Heart left ventricle (tissue), 16 donors: ENCODE measurements around the gene MPRIP. TPM values are rescaled to one million over a fixed set of nuclear protein-coding genes. Genes with fewer than 3 reads are reported as not detected.

Source experiments
- ATAC-seq, 4 donors: fragments of 200-7000 bp; cut with Tn5 transposase; one replicate each; pipeline ENCODE4 v1.9.1; 2020 to 2022; ENCODE audit warnings: moderate library complexity in 4 of 4, mild to moderate bottlenecking in 3 of 4, moderate number of reproducible peaks in 1 of 4
- DNase-seq, 5 donors: peaks; one replicate each; pipeline ENCODE4 v3.0.0-alpha.2; 2020
- H3K27ac ChIP-seq, 12 donors: fragments of 200-600 bp; sonication (generic) in 4 of 12; one replicate each; pipeline versions ENCODE4 v1.5.0 to v1.8.0; 2016 to 2022; ENCODE audit warnings: mild to moderate bottlenecking in 2 of 12
- H3K27me3 ChIP-seq, 9 donors: fragments of 200-600 bp; sonication (generic) in 2 of 9; one replicate each; pipeline versions ENCODE4 v1.5.1 to v1.8.0; 2016 to 2022; ENCODE audit warnings: mild to moderate bottlenecking in 3 of 9
- H3K36me3 ChIP-seq, 9 donors: fragments of 200-600 bp; sonication (generic) in 2 of 9; one replicate each; pipeline versions ENCODE4 v1.5.0 to v1.8.0; 2018 to 2022; ENCODE audit warnings: mild to moderate bottlenecking in 2 of 9
- H3K4me1 ChIP-seq, 12 donors: fragments of 200-600 bp; sonication (generic) in 4 of 12; one replicate each; pipeline versions ENCODE4 v1.5.0 to v1.8.0; 2016 to 2022; ENCODE audit warnings: mild to moderate bottlenecking in 3 of 12
- H3K4me3 ChIP-seq, 12 donors: fragments of 200-600 bp; sonication (generic) in 4 of 12; one replicate each; pipeline versions ENCODE4 v1.5.0 to v1.8.0; 2017 to 2022; ENCODE audit warnings: mild to moderate bottlenecking in 9 of 12, moderate library complexity in 4 of 12
- H3K9me3 ChIP-seq, 12 donors: fragments of 200-600 bp; sonication (generic) in 4 of 12; one replicate each; pipeline versions ENCODE4 v1.5.0 to v1.8.0; 2016 to 2022; ENCODE audit warnings: mild to moderate bottlenecking in 1 of 12
- POLR2A ChIP-seq, 2 donors: fragments of 450-650 bp; IDR thresholded peaks; one replicate each; pipeline ENCODE4 v1.6.1; 2017; ENCODE audit warnings: antibody characterized with exemption in 2 of 2, mild to moderate bottlenecking in 2 of 2, moderate library complexity in 2 of 2
- WGBS, 4 donors: extraction: QIAGEN DNeasy Blood & Tissue Kit in 2 of 4; methylation state at CpG; one replicate each; pipeline versions ENCODE4 v1.1.5 to v1.1.7; 2013 to 2018; 5-methylcytosine and 5-hydroxymethylcytosine counted together
- intact Hi-C, 10 donors: fragments of 100-400 bp; cut with DNase I; formaldehyde crosslinking; loops; one replicate each; pipeline versions ENCODE4 v1.11.1 to v1.14.2; 2022
- polyA plus RNA-seq, 2 donors: library from polyadenylated mRNA; stranded (reverse); fragments of 200-250 nt; gene quantifications; one replicate each; pipeline ENCODE4 v1.2.3, GENCODE V29; 2013
- total RNA-seq, 9 donors: library from RNA; depleted of rRNA in 2 of 9; stranded (reverse); fragments of >200 nt in 2 of 9; fragmentation: NEBNext Ultra II Directional in 3 of 9; extraction: Animal tissue kit (Norgen Biotek cat#: 25700) in 3 of 9; gene quantifications; one replicate each; pipeline versions ENCODE4 v1.1.0 to v1.2.4, GENCODE V29; 2016 to 2023
- TF ChIP-seq, protein P1 (sequence below), 12 donors: fragments of 200-600 bp; sonication (generic) in 4 of 12; IDR thresholded peaks; one replicate each; pipeline versions ENCODE4 v1.5.0 to v1.8.0; 2018 to 2022; ENCODE audit warnings: antibody characterized with exemption in 12 of 12, mild to moderate bottlenecking in 5 of 12
- donor health status: ischemic (EF 13 %, LVEDD 7.1; RV severe dilation, severe dysfunction).
- donor health status: healthy with polysubstance abuse.
- donor health status: DM: no; HTN: yes; CAD: no.
- donor health status: DM: no; HTN: no; CAD: no.
- donor health status: ischemic (EF 25% LVEDD 6.9; RV normal size, moderate dysfunction).
- donor health status: ischemic (EF 25% LVEDD 5.7; RV mildly dilated, moderate dysfunction).
- donor health status: healthy.
- donor health status: DM: yes; HTN: yes; CAD: no.
- donor health status: ischemic (EF 35%, LVEDD 5.7; RV mildly dilated, moderate dysfunction).
- donor health status: nonischemic (EF 11% LVEDD 7.7; RV severe dilation, severe dysfunction).
- donor health status: DM: yes; HTN: yes; CAD: no.
- donor health status: PGD.
- donor health status: ischemic (EF 29% LVEDD 5.4; RV normal size, mild dysfunction).
- donor health status: nonischemic (EF 23%, LVEDD 6.1; RV moderate dilation, normal function).

Gene MPRIP
- total and polyA plus RNA-seq, 11 donors: 131 to 686 (median 343) TPM

- DNase-seq (peak in 2 of 5 donors; percentile 2 to 3), ATAC-seq (no peak)
- H3K9me3 ChIP-seq: no peaks in the 10 kb centered on the region
- no peaks in the 10 kb centered on the region for H3K4me1 ChIP-seq
- H3K27me3 ChIP-seq: no peaks in the 10 kb centered on the region
- H3K4me3 ChIP-seq: no peak overlapping the region
- peaks cover 2 to 100% (median 100%) of the 10 kb centered on the region in 9 donors for H3K36me3 ChIP-seq
- no peak overlapping the region for H3K27ac ChIP-seq
- no peak for TF ChIP-seq POLR2A (IDR thresholded peaks at IDR 0.05)
- TF ChIP-seq, protein P1, sequence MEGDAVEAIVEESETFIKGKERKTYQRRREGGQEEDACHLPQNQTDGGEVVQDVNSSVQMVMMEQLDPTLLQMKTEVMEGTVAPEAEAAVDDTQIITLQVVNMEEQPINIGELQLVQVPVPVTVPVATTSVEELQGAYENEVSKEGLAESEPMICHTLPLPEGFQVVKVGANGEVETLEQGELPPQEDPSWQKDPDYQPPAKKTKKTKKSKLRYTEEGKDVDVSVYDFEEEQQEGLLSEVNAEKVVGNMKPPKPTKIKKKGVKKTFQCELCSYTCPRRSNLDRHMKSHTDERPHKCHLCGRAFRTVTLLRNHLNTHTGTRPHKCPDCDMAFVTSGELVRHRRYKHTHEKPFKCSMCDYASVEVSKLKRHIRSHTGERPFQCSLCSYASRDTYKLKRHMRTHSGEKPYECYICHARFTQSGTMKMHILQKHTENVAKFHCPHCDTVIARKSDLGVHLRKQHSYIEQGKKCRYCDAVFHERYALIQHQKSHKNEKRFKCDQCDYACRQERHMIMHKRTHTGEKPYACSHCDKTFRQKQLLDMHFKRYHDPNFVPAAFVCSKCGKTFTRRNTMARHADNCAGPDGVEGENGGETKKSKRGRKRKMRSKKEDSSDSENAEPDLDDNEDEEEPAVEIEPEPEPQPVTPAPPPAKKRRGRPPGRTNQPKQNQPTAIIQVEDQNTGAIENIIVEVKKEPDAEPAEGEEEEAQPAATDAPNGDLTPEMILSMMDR (IDR thresholded peaks at IDR 0.05): no peak
- 90 to 98% (median 93%) methylated on average over 8 of the region's 8 CpGs for WGBS, 4 donors
- intact Hi-C loops: no loop called here
Observed at GRCh38 chr17:17220529-17220928, 178.3 kb downstream of the MPRIP start.

GRCh38 chr17:17221329-17221728, 179.1 kb downstream of the MPRIP start:
- Histone ChIP-seq H3K27me3 (no peaks in the 10 kb centered on the region), H3K4me1 (no peaks in the 10 kb centered on the region), H3K27ac (no peak overlapping the region), H3K9me3 (no peaks in the 10 kb centered on the region), H3K4me3 (no peak overlapping the region), H3K36me3 (peaks cover 2 to 100% (median 100%) of the 10 kb centered on the region in 9 donors)
- intact Hi-C loops: no loop called here
- DNase-seq: peak in 1 of 5 donors; percentile 22
- TF ChIP-seq, protein P1 (IDR thresholded peaks at IDR 0.05): no peak
- no peak for TF ChIP-seq POLR2A (IDR thresholded peaks at IDR 0.05)
- WGBS, 4 donors: 91 to 95% (median 93%) methylated on average over 13 to 22 of the region's 22 CpGs
- no peak for ATAC-seq

GRCh38 chr17:17223736-17224135, 181.5 kb downstream of the MPRIP start:
- no peak overlapping the region for H3K4me3 ChIP-seq
- ATAC-seq (no peak), DNase-seq (peak in 1 of 5 donors; percentile 13)
- H3K9me3 ChIP-seq: no peaks in the 10 kb centered on the region
- peaks cover 0 to 14% (median 4%) of the 10 kb centered on the region in 12 donors for H3K4me1 ChIP-seq
- H3K27ac ChIP-seq: no peak overlapping the region
- no peaks in the 10 kb centered on the region for H3K27me3 ChIP-seq
- 93 to 96% (median 95%) methylated on average over 13 to 16 of the region's 16 CpGs for WGBS, 4 donors
- intact Hi-C loops: no loop called here
- H3K36me3 ChIP-seq: peaks cover 1 to 100% (median 99%) of the 10 kb centered on the region in 9 donors
- TF ChIP-seq POLR2A (IDR thresholded peaks at IDR 0.05): no peak
- TF ChIP-seq, protein P1 (IDR thresholded peaks at IDR 0.05): no peak

- H3K36me3 ChIP-seq: peaks cover 0 to 100% (median 99%) of the 10 kb centered on the region in 9 donors
- no peak overlapping the region for H3K4me3 ChIP-seq
- 78 to 93% (median 88%) methylated on average over 5 to 8 of the region's 8 CpGs for WGBS, 4 donors
- no peaks in the 10 kb centered on the region for H3K9me3 ChIP-seq
- ATAC-seq (no peak), DNase-seq (no peak)
- H3K4me1 ChIP-seq: peaks cover 0 to 18% (median 8%) of the 10 kb centered on the region in 12 donors
- H3K27me3 ChIP-seq: no peaks in the 10 kb centered on the region
- no peak for TF ChIP-seq POLR2A (IDR thresholded peaks at IDR 0.05)
- TF ChIP-seq, protein P1 (IDR thresholded peaks at IDR 0.05): no peak
- H3K27ac ChIP-seq: no peak overlapping the region
- intact Hi-C loops: no loop called here
Observed at GRCh38 chr17:17224137-17224536, 181.9 kb downstream of the MPRIP start.
